BLaER1 (cell line): ENCODE results near the gene TMED10.

Experiments
- H3K27ac ChIP-seq: shearing (Covaris generic); formaldehyde crosslinking; 2 replicates; pipeline ENCODE4 v1.8.1; 2022
- H3K27me3 ChIP-seq: shearing (Covaris generic); formaldehyde crosslinking; 2 replicates; pipeline ENCODE4 v1.8.1; 2022
- H3K36me3 ChIP-seq: shearing (Covaris generic); formaldehyde crosslinking; 2 replicates; pipeline ENCODE4 v1.8.1; 2022
- H3K4me1 ChIP-seq: shearing (Covaris generic); formaldehyde crosslinking; 2 replicates; pipeline ENCODE4 v1.8.1; 2022
- H3K4me2 ChIP-seq: shearing (Covaris generic); formaldehyde crosslinking; 2 replicates; pipeline ENCODE4 v1.8.1; 2022
- H3K4me3 ChIP-seq: shearing (Covaris generic); formaldehyde crosslinking; 2 replicates; pipeline ENCODE4 v1.8.1; 2022
- H3K9ac ChIP-seq: shearing (Covaris generic); formaldehyde crosslinking; 2 replicates; pipeline ENCODE4 v1.8.1; 2022
- H3K9me3 ChIP-seq: shearing (Covaris generic); formaldehyde crosslinking; 2 replicates; pipeline ENCODE4 v1.8.1; 2022
- H4K20me1 ChIP-seq: shearing (Covaris generic); formaldehyde crosslinking; 2 replicates; pipeline ENCODE4 v1.8.1; 2022
- Cebpa-rat ChIP-seq: shearing (Covaris generic); IDR thresholded peaks from 2 replicates; pipeline ENCODE4 v1.8.1; 2022

The TMED10 gene

GRCh38 chr14:75176142-75176820 lies at the start of gene TMED10:
TSS of gene TMED10 (minus strand) at chr14:75176612. CDS start at chr14:75176579, 33 bp downstream.
- peaks cover 45% of the 10 kb centered on the region for H4K20me1 ChIP-seq
- H3K4me2 ChIP-seq = peak within 1 kb of the TSS; percentile 86
- H3K4me1 ChIP-seq = peaks cover 38% of the 10 kb centered on the region
- peak within 1 kb of the TSS; percentile 93 for H3K9ac ChIP-seq
- peak within 1 kb of the TSS; percentile 95 for H3K4me3 ChIP-seq
- no peaks in the 10 kb centered on the region for H3K27me3 ChIP-seq
- peaks cover 22% of the 10 kb centered on the region for H3K36me3 ChIP-seq
- no peak for TF ChIP-seq Cebpa-rat
- H3K9me3 ChIP-seq = no peaks in the 10 kb centered on the region
- peak within 1 kb of the TSS; percentile 97 for H3K27ac ChIP-seq

GRCh38 chr14:75224561-75224960 lies 48.1 kb upstream of the TMED10 start:
- Histone ChIP-seq H3K4me3 (no peak overlapping the region), H4K20me1 (no peaks in the 10 kb centered on the region), H3K27ac (no peak overlapping the region), H3K4me1 (peaks cover 61% of the 10 kb centered on the region), H3K9ac (no peak overlapping the region), H3K27me3 (no peaks in the 10 kb centered on the region), H3K9me3 (no peaks in the 10 kb centered on the region), H3K36me3 (no peaks in the 10 kb centered on the region), H3K4me2 (no peak overlapping the region)
- no peak for TF ChIP-seq Cebpa-rat

- no peaks in the 10 kb centered on the region for H4K20me1 ChIP-seq
- H3K9ac ChIP-seq = no peak overlapping the region
- H3K4me3 ChIP-seq = no peak overlapping the region
- H3K4me2 ChIP-seq = peak overlapping the region; percentile 54
- H3K9me3 ChIP-seq = no peaks in the 10 kb centered on the region
- H3K36me3 ChIP-seq = no peaks in the 10 kb centered on the region
- H3K27me3 ChIP-seq = no peaks in the 10 kb centered on the region
- TF ChIP-seq Cebpa-rat = no peak
- peaks cover 52% of the 10 kb centered on the region for H3K4me1 ChIP-seq
- peak overlapping the region; percentile 4; the same call in 1 of the 2 replicates for H3K27ac ChIP-seq
Observed at GRCh38 chr14:75223664-75224154, 47.3 kb upstream of the TMED10 start.

- Histone ChIP-seq H3K36me3 (no peaks in the 10 kb centered on the region), H3K27ac (0 out of 2 replicates have a peak overlapping the region, but pooled peaks have one; percentile 54), H3K4me1 (peaks cover 42% of the 10 kb centered on the region), H3K4me2 (peak overlapping the region; percentile 51), H3K27me3 (no peaks in the 10 kb centered on the region), H3K9ac (no peak overlapping the region; the same call in 1 of the 2 replicates), H3K4me3 (no peak overlapping the region), H4K20me1 (no peaks in the 10 kb centered on the region), H3K9me3 (no peaks in the 10 kb centered on the region)
- TF ChIP-seq Cebpa-rat = no peak
Observed at GRCh38 chr14:75222208-75222701, 45.8 kb upstream of the TMED10 start.

GRCh38 chr14:75221797-75222196 lies 45.4 kb upstream of the TMED10 start:
- H3K27me3 ChIP-seq = no peaks in the 10 kb centered on the region
- no peak overlapping the region; the same call in 1 of the 2 replicates for H3K9ac ChIP-seq
- no peaks in the 10 kb centered on the region for H3K36me3 ChIP-seq
- H3K9me3 ChIP-seq = no peaks in the 10 kb centered on the region
- H3K27ac ChIP-seq = peak overlapping the region; percentile 54; the same call in 1 of the 2 replicates
- no peaks in the 10 kb centered on the region for H4K20me1 ChIP-seq
- peak overlapping the region; percentile 51 for H3K4me2 ChIP-seq
- H3K4me3 ChIP-seq = no peak overlapping the region
- no peak for TF ChIP-seq Cebpa-rat
- peaks cover 42% of the 10 kb centered on the region for H3K4me1 ChIP-seq

- Histone ChIP-seq H3K27ac (no peak overlapping the region), H3K27me3 (no peaks in the 10 kb centered on the region)
Observed at GRCh38 chr14:75220156-75220555, 43.7 kb upstream of the TMED10 start.

GRCh38 chr14:75217508-75218206 lies 41.2 kb upstream of the TMED10 start:
- H3K4me1 ChIP-seq = peaks cover 41% of the 10 kb centered on the region
- H3K4me2 ChIP-seq = no peak overlapping the region
- no peak overlapping the region for H3K4me3 ChIP-seq
- no peaks in the 10 kb centered on the region for H3K27me3 ChIP-seq
- H4K20me1 ChIP-seq = no peaks in the 10 kb centered on the region
- H3K9me3 ChIP-seq = no peaks in the 10 kb centered on the region
- H3K36me3 ChIP-seq = no peaks in the 10 kb centered on the region
- no peak overlapping the region for H3K27ac ChIP-seq
- no peak for TF ChIP-seq Cebpa-rat
- H3K9ac ChIP-seq = no peak overlapping the region

More at GRCh38 chr14:75220156-75220555, 43.7 kb upstream of the TMED10 start:
- H3K9me3 ChIP-seq = no peaks in the 10 kb centered on the region
- H3K9ac ChIP-seq = no peak overlapping the region
- H3K36me3 ChIP-seq = no peaks in the 10 kb centered on the region
- no peak overlapping the region for H3K4me3 ChIP-seq
- peaks cover 49% of the 10 kb centered on the region for H3K4me1 ChIP-seq
- peak overlapping the region; percentile 56 for H3K4me2 ChIP-seq
- no peak for TF ChIP-seq Cebpa-rat
- no peaks in the 10 kb centered on the region for H4K20me1 ChIP-seq

- Histone ChIP-seq H3K36me3 (no peaks in the 10 kb centered on the region), H3K9me3 (no peaks in the 10 kb centered on the region), H3K9ac (no peak overlapping the region), H3K27ac (no peak overlapping the region), H4K20me1 (no peaks in the 10 kb centered on the region), H3K4me2 (no peak overlapping the region), H3K27me3 (no peaks in the 10 kb centered on the region), H3K4me1 (peaks cover 35% of the 10 kb centered on the region), H3K4me3 (no peak overlapping the region)
- no peak for TF ChIP-seq Cebpa-rat
Observed at GRCh38 chr14:75216427-75217006, 40.1 kb upstream of the TMED10 start.

GRCh38 chr14:75215520-75215919 lies 39.1 kb upstream of the TMED10 start:
- Histone ChIP-seq H3K36me3 (no peaks in the 10 kb centered on the region), H3K27ac (no peak overlapping the region), H3K4me2 (peak overlapping the region; percentile 16; the same call in 1 of the 2 replicates), H3K4me1 (peaks cover 39% of the 10 kb centered on the region), H3K9ac (no peak overlapping the region), H3K9me3 (no peaks in the 10 kb centered on the region), H4K20me1 (no peaks in the 10 kb centered on the region), H3K4me3 (no peak overlapping the region), H3K27me3 (no peaks in the 10 kb centered on the region)
- TF ChIP-seq Cebpa-rat = no peak
